HG03097 (cell line): Measurements from ENCODE around the gene PSMG2.
"Not testable (repeated sequence)": the region's sequence is repeated elsewhere in the genome, so short reads cannot be mapped to it uniquely, and the experiment has no call there.

Experiments
- ATAC-seq: cut with Tn5 transposase; IDR thresholded peaks from one replicate; pipeline ENCODE4 v1.9.1; 2021; ENCODE audit not compliant: unreplicated experiment, low FRiP score

Gene PSMG2

DNA sequence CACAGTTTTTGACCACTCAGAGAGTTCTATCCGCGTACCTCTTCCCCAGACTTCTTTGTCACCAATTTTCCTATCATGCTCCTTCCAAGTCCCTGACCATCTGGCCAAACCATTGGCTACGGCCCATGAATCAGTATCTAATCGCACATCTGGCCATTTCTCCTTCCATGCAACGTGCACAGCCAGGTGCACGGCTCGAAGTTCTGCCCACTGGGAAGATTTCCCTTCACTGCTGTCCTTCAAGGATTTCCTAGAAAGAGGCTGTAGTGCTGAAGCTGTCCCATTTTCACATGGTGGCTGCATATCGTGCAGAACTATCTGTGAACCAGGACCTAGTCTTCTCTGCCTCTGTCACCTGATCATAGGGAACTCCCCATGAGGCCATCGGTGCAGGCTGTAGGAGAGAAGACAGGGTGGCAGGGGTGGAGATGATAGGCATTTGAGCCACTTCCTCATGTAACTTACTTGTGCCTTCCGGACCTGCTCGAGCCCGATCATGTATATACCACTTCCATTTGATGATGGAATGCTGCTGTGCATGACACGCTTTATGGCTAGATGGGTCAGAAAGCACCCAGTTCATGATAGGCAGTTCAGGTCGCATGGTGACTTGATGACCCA is 53.9 kb downstream of the PSMG2 start:
- not testable (repeated sequence) for ATAC-seq

DNA sequence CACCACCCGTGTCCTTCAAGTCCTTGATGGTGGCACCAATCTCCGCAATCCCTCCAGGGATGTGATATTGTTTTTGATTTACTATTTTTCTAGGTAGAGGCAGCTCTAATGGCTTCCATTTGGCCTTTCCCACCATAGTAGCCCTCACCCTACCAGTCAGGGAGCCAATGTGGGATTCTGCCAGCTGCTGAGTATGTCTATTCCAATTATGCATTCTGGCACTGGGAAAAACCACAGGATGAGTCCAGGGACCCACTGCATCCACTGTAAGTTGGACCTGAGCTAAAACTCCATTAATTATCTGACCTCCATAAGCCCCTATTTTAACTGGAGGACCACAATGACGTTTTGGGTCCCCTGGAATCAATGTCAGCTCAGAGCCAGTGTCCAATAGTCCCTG is 55.7 kb downstream of the PSMG2 start:
- ATAC-seq = not testable (repeated sequence)

- ATAC-seq = no peak
Observed at GRCh38 chr18:12765126-12765525, 62.3 kb downstream of the PSMG2 start.

DNA sequence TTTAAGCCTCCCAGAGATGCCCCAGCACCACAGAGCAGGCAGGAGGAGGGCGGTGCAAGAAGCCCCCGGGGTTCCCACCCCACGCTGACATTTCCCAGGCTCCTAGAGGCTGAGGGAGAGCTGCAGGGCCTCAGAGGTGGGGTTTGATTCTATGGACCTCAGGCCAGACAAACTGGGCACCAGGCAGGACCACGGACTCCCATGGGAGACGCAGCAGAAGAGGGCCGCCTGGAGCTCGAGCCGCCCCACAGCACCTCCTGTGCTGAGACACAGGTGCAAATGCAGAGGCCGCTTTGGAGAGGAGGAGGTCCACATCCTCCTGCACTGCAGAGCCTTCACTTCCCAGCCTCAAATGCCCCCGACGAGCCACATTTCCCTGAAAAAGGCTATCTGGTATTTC is 62.7 kb downstream of the PSMG2 start:
- ATAC-seq = no peak

DNA sequence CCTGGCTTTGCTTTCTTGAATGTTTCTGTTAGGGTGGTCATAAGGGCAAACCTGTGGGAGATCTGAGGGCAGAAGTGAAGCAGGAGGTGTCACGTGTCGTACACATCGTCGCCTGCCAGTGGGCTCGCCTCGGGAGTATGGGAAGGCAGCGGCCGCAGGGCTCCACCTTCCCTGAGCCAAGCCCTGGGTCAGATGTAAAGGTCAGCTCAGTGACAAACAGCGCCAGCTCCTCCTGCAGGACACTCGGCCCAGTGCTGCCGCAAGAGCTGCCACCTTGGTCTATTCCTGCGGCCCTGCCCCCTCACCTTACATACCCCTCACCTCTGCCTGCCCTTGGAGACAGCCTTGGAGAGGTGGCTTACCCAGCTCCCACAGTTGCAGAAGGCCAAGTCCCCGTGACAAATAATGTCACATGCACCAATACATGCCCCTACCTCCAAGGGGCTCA is 64.2 kb downstream of the PSMG2 start:
- no peak for ATAC-seq

- ATAC-seq = no peak
Observed at GRCh38 chr18:12767580-12768155, 64.8 kb downstream of the PSMG2 start.

DNA sequence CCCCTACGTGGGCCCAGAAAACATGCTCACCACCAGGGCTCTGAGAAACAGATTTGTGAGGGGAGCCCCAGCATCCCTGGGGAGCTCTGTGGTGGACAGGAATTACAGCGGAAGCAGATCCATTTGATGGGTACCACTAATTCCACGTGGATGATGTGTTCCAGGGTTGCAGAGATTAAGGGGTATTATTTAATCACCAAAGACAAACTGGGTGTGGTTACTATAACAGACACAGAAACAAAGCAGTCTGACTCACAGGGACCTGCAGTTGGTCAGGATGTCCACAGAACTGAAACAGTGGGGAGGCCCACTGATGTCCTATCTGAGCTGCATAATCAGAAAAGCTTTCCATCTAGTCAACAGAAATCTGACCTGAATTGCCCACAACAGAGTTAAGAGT is 65.8 kb downstream of the PSMG2 start:
- ATAC-seq = no peak

- no peak for ATAC-seq
Observed at GRCh38 chr18:12769136-12769535, 66.3 kb downstream of the PSMG2 start.

- no peak for ATAC-seq
Observed at GRCh38 chr18:12769644-12770440, 67.0 kb downstream of the PSMG2 start.

- no peak for ATAC-seq
Observed at GRCh38 chr18:12770469-12771219, 67.8 kb downstream of the PSMG2 start.

DNA sequence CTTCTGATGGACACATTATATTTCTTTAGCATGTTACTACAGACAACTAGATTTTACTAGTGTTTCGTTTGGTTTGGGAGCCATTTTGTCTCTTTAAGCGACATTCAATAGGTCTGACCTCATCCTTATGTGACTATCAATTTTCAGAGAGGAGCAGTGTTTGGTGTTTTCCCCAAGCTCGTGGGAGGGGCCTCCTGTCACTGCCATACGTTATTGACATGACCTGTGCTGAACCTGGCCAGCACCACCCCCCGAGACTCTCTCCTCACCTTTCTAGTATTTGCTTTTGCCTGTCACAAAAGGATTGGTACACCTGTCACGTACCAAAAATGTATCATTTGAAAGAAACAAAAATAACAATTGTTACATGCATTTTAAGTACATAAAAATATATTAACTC is 69.3 kb downstream of the PSMG2 start:
- no peak for ATAC-seq

DNA sequence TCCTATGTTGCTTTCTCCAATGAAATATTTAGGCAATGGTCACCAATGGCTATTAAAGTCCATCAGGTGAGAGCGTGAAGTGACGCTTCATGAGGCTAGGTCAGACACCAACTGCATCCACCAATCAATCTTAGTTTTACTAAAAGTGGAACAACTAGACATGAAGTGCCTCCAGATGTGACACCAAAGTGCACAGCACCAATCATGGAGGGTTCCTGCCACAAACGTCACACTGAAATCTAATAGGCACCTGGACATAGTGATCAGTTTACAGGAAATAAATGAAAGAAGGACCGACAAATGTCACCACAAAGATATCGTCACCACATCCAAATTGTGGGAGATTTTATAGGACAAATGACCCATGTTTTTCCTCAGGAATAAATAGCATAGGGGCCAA is 70.5 kb downstream of the PSMG2 start:
- no peak for ATAC-seq

- ATAC-seq = no peak
Observed at GRCh38 chr18:12774982-12775381, 72.1 kb downstream of the PSMG2 start.
